ENCODE measurements around the gene NUDT14. TPM values are rescaled to one million over a fixed set of nuclear protein-coding genes. Genes with fewer than 3 reads are reported as not detected.

Gene NUDT14
- total RNA-seq, 1 donor from 2014 or later: 39.1 TPM

- no peak for DNase-seq (ENCODE audit: extremely low spot score, unreplicated experiment)
- no peaks in the 10 kb centered on the region for H3K27me3 Mint-ChIP-seq (ENCODE audit: unreplicated experiment)
- H3K4me1 Mint-ChIP-seq (ENCODE audit: unreplicated experiment): peaks cover 5% of the 10 kb centered on the region
- no peak overlapping the region for H3K27ac Mint-ChIP-seq (ENCODE audit: unreplicated experiment)
- no peak for TF ChIP-seq CTCF (IDR thresholded peaks at IDR 0.05)
- H3K4me3 Mint-ChIP-seq (ENCODE audit: unreplicated experiment): no peak overlapping the region
- H3K9me3 Mint-ChIP-seq (ENCODE audit: unreplicated experiment): no peaks in the 10 kb centered on the region
- H3K36me3 Mint-ChIP-seq (ENCODE audit: unreplicated experiment): peaks cover 6% of the 10 kb centered on the region
These were observed 30.6 kb upstream of the NUDT14 start for GRCh38 chr14:105211758-105212089.

- H3K36me3 Mint-ChIP-seq (ENCODE audit: unreplicated experiment): peaks cover 6% of the 10 kb centered on the region
- no peak for DNase-seq (ENCODE audit: extremely low spot score, unreplicated experiment)
- H3K4me1 Mint-ChIP-seq (ENCODE audit: unreplicated experiment): peaks cover 5% of the 10 kb centered on the region
- TF ChIP-seq CTCF (IDR thresholded peaks at IDR 0.05): no peak
- no peak overlapping the region for H3K27ac Mint-ChIP-seq (ENCODE audit: unreplicated experiment)
- no peaks in the 10 kb centered on the region for H3K9me3 Mint-ChIP-seq (ENCODE audit: unreplicated experiment)
- H3K27me3 Mint-ChIP-seq (ENCODE audit: unreplicated experiment): no peaks in the 10 kb centered on the region
- H3K4me3 Mint-ChIP-seq (ENCODE audit: unreplicated experiment): no peak overlapping the region
These were observed 30.1 kb upstream of the NUDT14 start for GRCh38 chr14:105211086-105211757.

- peaks cover 11% of the 10 kb centered on the region for H3K4me1 Mint-ChIP-seq (ENCODE audit: unreplicated experiment)
- no peak for TF ChIP-seq CTCF (IDR thresholded peaks at IDR 0.05)
- H3K27ac Mint-ChIP-seq (ENCODE audit: unreplicated experiment): no peak overlapping the region
- DNase-seq (ENCODE audit: extremely low spot score, unreplicated experiment): no peak
- no peaks in the 10 kb centered on the region for H3K9me3 Mint-ChIP-seq (ENCODE audit: unreplicated experiment)
- no peak overlapping the region for H3K4me3 Mint-ChIP-seq (ENCODE audit: unreplicated experiment)
- peaks cover 6% of the 10 kb centered on the region for H3K36me3 Mint-ChIP-seq (ENCODE audit: unreplicated experiment)
- no peaks in the 10 kb centered on the region for H3K27me3 Mint-ChIP-seq (ENCODE audit: unreplicated experiment)
These were observed 29.3 kb upstream of the NUDT14 start for GRCh38 chr14:105210266-105211025.

- H3K9me3 Mint-ChIP-seq (ENCODE audit: unreplicated experiment): no peaks in the 10 kb centered on the region
- H3K4me3 Mint-ChIP-seq (ENCODE audit: unreplicated experiment): no peak overlapping the region
- H3K27me3 Mint-ChIP-seq (ENCODE audit: unreplicated experiment): no peaks in the 10 kb centered on the region
- TF ChIP-seq CTCF (IDR thresholded peaks at IDR 0.05): no peak
- H3K36me3 Mint-ChIP-seq (ENCODE audit: unreplicated experiment): peaks cover 6% of the 10 kb centered on the region
- DNase-seq (ENCODE audit: extremely low spot score, unreplicated experiment): no peak
- H3K4me1 Mint-ChIP-seq (ENCODE audit: unreplicated experiment): peaks cover 15% of the 10 kb centered on the region
- H3K27ac Mint-ChIP-seq (ENCODE audit: unreplicated experiment): no peak overlapping the region
These were observed 28.5 kb upstream of the NUDT14 start for GRCh38 chr14:105209646-105210045.

- H3K36me3 Mint-ChIP-seq (ENCODE audit: unreplicated experiment): peaks cover 6% of the 10 kb centered on the region
- no peaks in the 10 kb centered on the region for H3K27me3 Mint-ChIP-seq (ENCODE audit: unreplicated experiment)
- H3K27ac Mint-ChIP-seq (ENCODE audit: unreplicated experiment): no peak overlapping the region
- H3K9me3 Mint-ChIP-seq (ENCODE audit: unreplicated experiment): no peaks in the 10 kb centered on the region
- DNase-seq (ENCODE audit: extremely low spot score, unreplicated experiment): no peak
- no peak overlapping the region for H3K4me3 Mint-ChIP-seq (ENCODE audit: unreplicated experiment)
- no peak for TF ChIP-seq CTCF (IDR thresholded peaks at IDR 0.05)
- peaks cover 15% of the 10 kb centered on the region for H3K4me1 Mint-ChIP-seq (ENCODE audit: unreplicated experiment)
These were observed 28.0 kb upstream of the NUDT14 start for GRCh38 chr14:105209091-105209490.
